Hypothalamus (tissue), 51 donors: ENCODE data around the gene HABP2.

Source experiments
- DNase-seq, 51 donors: peaks; one replicate each; lab custom pipeline; 2025; lab: John Stamatoyannopoulos, UW

The HABP2 gene

DNA sequence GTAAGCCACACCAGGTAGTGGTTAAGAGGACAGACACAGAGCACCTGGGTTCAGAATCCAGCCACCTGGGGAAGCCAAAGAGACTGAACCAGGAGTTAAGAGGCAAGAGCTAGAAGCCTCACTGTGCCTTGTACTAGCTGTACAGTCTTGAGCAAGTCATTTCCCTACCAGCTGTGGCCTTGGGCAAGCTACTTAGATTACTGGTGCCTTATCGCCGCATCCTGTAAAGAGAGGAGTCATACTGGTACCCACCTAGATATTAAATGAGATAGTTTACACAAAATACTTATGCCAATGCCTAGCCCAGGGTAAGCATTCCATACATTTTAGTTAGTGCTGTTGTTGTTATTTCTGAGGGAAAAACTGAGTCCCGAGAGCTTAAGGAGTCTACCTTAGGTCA lies 47.7 kb downstream of the HABP2 start:
- no peak for DNase-seq

DNA sequence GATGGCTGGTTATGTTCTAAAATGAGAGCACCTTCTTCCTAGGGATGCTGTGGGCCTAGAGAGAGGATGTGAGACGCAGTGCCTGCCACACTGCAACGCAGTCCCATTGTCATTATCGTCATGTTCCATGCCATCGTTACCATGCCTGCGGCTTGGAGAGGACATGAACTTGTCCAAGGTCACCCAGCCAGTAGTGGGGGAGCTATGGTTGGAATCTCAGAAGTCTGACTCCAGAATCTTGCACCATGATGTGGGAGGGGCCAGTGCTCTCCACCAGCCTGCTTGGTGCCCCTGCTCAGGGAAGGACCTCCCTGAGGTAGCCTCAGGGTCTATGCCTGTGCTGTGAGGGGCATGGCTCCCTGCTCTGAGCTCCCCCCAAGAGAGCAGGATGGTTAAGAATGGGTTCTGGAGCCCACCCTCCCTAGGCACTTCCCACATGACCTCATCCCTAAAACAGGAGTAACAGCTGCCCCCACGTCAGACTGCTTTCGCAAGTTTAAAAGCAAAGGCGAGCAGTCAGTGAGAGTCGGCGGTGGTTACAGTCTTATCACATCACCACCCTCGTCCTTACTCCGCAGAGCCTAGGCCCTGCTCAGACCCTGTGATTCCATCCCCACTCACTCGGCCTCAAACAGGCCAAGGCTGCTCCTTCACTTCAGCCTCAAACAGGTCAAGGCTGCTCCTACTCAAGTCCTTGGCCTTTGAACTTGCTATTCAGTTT lies 50.4 kb downstream of the HABP2 start:
- DNase-seq, result no peak

- no peak for DNase-seq
Observed at GRCh38 chr10:113604572-113604971, 51.7 kb downstream of the HABP2 start.

- DNase-seq, result no peak
Observed at GRCh38 chr10:113605268-113605978, 52.6 kb downstream of the HABP2 start.

GRCh38 chr10:113609704-113610108 lies 56.9 kb downstream of the HABP2 start:
- DNase-seq, result peak in 1 of 51 donors; percentile 5

GRCh38 chr10:113610631-113611601 lies 58.1 kb downstream of the HABP2 start:
- no peak for DNase-seq

GRCh38 chr10:113612154-113612553 lies 59.3 kb downstream of the HABP2 start:
- DNase-seq, result peak in 33 of 51 donors; percentile 2 to 75 (median 33)

DNA sequence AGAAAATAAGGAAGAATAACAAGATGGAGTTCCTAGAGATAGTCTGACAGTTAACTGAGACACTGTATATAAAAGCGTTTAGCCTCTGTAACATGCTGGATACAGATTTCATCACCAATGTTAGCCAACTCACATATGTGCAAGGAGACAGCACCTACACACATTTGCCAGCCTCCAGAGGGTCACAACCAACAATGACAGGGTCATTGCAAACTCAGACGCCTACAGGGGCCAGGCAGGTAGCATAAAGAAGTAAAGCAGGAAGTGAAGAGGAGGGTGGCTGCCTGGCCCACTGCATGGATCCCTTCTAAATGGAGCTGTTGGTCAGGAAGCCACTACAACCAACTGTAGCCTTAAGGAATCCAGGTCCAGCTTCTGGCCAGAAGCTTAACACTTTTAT lies 60.6 kb downstream of the HABP2 start:
- no peak for DNase-seq

GRCh38 chr10:113613977-113614690 lies 61.3 kb downstream of the HABP2 start:
- DNase-seq, result peak in 2 of 51 donors; percentile 3 to 19

DNA sequence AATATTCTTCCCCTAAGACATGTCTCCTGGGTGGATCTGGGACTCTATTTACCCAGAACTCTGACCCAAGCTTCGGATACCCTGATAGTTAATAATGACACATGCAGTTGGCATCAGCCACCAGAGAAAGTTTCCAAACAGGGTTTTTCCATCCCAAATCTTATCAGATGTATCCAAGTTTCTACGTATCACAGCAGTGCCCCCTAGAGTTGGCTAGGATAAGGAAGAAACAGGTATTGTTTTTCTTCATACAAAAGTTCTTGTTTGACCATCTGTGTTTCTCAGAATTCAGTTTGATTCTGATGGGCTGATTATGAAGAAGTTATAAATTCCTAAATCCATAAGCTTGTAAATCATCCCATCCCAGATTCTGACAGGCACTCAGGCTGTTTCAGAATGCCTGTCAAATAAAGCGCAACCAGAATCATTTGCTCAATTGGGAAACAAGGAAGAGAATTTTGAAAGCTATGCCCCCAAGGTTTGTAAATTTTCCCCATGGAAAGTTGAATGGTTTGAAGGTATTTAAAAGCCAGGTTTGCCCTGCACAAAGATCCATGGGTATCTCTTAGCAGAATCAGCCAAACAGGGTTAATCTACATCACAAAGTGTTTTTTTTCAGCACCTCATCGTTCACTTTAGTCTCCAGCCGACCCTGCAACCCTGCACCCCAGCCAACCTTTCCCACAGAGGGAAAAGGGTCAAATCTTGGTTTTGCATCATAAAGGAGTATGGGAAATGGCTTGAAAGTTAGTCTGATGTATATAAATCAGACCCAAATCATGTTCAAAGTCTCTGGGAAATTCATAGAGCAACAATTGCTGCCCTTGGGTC lies 63.6 kb downstream of the HABP2 start:
- peak in 1 of 51 donors; percentile 3 for DNase-seq

DNA sequence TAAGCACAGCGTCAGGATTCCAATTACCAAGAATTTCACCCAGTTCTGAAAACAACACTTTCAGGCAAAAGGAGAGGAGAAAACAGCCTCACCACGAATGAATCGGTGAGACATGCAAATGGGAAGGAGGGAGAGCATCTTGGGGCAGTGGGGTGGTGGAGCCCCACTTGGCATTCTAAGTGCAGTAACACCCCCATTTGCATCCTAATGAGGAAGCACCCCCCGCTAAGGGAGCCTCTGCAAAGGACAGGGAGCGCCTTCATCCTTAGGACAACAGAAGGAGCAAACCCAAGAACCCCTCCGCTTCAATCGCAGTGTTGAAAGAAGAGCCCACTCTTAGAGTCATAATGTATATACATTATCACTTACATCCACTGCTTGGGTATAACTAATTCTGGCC lies 64.2 kb downstream of the HABP2 start:
- no peak for DNase-seq

- no peak for DNase-seq
Observed at GRCh38 chr10:113618338-113618737, 65.5 kb downstream of the HABP2 start.

GRCh38 chr10:113619401-113619800 lies 66.5 kb downstream of the HABP2 start:
- DNase-seq, result no peak

DNA sequence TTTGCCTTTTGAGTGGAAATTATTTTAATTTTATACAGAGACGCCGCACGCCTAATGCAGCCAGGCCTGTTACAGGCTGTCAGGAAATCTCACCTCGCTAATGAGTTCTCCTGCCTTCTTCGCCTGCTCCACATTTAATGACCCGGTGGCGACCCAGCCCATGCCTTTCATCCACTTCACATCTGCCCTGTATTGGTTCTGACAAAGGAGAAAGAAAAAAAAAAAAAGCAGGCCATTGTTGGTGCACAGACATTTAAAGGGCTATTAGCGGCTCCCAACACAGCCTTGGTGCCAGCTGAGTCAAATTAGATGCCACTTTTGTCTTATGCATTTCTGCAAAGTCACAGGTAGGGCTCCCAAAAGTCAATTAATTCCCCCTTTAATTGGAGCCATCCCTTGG lies 67.7 kb downstream of the HABP2 start:
- no peak for DNase-seq

DNA sequence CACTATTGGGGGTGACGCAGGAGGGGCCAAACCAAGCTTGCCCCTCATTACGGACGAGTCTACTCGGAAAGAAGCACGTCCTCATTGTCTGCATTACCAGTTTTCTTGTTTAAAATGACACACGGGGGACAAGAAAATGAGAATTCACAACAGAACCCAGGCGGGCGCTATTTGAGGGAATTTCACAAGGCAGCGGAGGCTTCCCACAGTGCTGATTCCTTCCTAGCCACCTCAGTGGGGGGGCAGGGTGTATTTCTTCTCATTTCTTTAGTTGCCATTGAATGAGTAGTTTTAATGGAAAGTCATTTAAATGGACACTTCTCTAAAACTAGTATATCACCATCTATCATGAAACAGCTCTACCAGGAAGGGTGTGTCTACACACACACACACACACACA lies 68.1 kb downstream of the HABP2 start:
- DNase-seq, result no peak

DNA sequence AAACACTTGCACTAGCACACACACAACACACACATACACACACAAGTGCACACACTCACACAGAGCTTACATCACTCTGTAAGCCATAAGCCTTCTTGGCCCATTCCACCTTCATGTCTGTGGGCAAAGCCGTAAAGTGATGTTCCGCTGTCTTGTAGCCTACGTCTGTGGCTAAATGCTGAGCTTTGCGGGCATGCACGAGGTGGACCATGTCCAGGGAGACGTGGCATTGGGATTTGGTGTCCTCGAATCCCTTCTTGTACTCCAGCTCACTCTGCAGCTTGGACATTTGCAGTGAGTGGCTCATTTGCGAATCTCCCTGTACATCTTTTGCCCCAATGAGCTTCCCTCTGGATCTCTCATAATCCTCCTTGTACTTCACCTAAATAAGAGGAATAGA lies 68.9 kb downstream of the HABP2 start:
- DNase-seq, result no peak

GRCh38 chr10:113622831-113623230 lies 70.0 kb downstream of the HABP2 start:
- DNase-seq, result no peak

DNA sequence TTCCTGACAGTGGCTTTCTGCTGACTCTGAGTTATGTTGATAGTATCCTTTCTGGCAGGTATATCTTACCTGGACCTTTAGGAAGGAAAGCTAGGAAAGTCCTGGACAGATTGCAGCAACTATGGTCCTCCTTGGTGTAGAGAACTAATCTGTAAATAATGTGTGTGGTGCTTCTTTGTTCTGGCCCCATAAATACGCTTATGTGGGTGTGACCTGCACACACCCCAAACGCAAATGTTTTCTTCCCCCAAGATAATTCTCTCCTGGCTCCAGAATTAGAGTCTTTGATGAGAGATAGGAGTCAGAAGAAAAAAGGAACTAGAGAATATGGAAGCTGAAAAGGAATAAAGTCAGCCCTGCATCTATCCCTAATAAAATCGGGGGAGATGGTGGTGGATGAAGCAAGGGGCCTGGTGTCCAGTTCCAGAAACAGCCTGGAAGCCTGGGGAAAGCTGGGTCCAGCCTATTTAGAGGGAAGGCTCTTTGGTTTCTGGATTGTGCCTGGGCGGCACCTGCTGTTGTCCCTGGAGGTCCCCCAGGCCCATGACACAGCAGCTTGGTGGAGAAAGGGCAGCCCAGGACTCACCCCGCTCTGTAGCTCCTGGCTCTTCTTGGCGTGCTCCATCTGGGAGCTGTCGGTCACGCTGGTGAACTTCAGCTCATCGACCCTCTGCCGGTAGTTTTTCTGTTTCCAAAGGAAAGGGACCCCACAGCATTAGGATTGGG lies 72.8 kb downstream of the HABP2 start:
- DNase-seq, result no peak

DNA sequence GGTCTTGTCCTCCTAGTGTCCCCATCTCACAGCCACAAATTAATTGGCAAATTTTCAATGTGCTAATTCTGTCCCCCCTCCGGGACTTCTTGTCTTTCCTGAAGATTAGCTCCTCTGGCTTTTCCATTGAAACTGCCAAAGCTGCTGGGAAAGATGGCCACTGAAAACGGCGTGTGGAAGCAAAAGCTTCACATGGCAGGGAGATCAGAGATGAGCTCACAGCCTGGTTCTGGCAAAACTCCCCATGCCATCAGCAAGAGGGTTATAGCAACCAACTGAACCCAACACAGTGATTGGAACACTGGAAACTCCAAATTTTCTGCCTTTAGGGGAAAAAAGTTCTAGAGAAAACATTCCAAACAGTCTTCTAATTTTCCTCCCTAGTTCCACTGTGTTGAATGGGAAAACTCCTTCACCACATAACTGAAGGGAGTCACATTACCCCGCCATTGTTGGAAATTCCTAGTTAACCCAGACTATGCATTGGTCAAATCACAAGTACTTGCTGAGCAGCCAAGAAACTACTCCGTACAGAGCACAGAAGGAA lies 74.0 kb downstream of the HABP2 start:
- no peak for DNase-seq
